IPS-18c (cell line): ENCODE data around the gene PRAC1.

Experiments used
- H3K4me3 ChIP-seq: 2 replicates; pipeline ENCODE4 v1.7.0; 2013; ENCODE audit warnings: low read depth, mild to moderate bottlenecking, low read length, moderate library complexity; ENCODE audit not compliant: insufficient read depth
- H3K9me3 ChIP-seq: one replicate; pipeline ENCODE4 v1.6.1; 2013; ENCODE audit warnings: mild to moderate bottlenecking, low read length, moderate library complexity; ENCODE audit not compliant: control insufficient read depth, insufficient read depth

PRAC1 gene

GRCh38 chr17:48678141-48678971, 44.0 kb downstream of the PRAC1 start:
- Histone ChIP-seq H3K9me3 (no peaks in the 10 kb centered on the region), H3K4me3 (peak overlapping the region; percentile 38)

- H3K4me3 ChIP-seq, result no peak overlapping the region
- no peaks in the 10 kb centered on the region for H3K9me3 ChIP-seq
Observed at GRCh38 chr17:48676963-48677558, 45.3 kb downstream of the PRAC1 start.

- H3K4me3 ChIP-seq, result no peak overlapping the region
- no peaks in the 10 kb centered on the region for H3K9me3 ChIP-seq
Observed at GRCh38 chr17:48672340-48672739, 50.0 kb downstream of the PRAC1 start.
